Common myeloid progenitor, CD34-positive (primary cell): ENCODE measurements around the gene BANP.
"Not testable (repeated sequence)": the region's sequence is repeated elsewhere in the genome, so short reads cannot be mapped to it uniquely, and the experiment has no call there.

ENCODE experiments used
- CTCF ChIA-PET: fragments of 350-600 bp; sonication (Branson Sonifier 250); formaldehyde crosslinking; loops from one replicate; lab custom pipeline; 2021; ENCODE audit warnings: antibody characterized with exemption; lab: Charles Lee
- POLR2A ChIA-PET: fragments of 350-600 bp; sonication (Branson Sonifier 250); formaldehyde crosslinking; loops from one replicate; lab custom pipeline; 2021; ENCODE audit warnings: antibody characterized with exemption; lab: Charles Lee
- DNase-seq, 3 donors: peaks; one replicate each; pipeline versions ENCODE4 v3.0.0 to v3.0.0-alpha.2; 2013
- H3K27ac ChIP-seq, 2 experiments: 1 replicate in 1 of 2; 2 replicates in 1 of 2; pipeline ENCODE4 v1.7.0; 2013; ENCODE audit warnings: inconsistent platforms in 2 of 2, low read length in 2 of 2, mild to moderate bottlenecking in 2 of 2, low read depth in 1 of 2, moderate library complexity in 1 of 2; ENCODE audit not compliant: severe bottlenecking in 2 of 2, insufficient read depth in 1 of 2, poor library complexity in 1 of 2
- H3K27me3 ChIP-seq, 5 experiments: replicated peaks in 2 of 5; 1 replicate in 3 of 5; 2 replicates in 2 of 5; pipeline versions ENCODE4 v1.6.1 to v1.7.0; 2013; ENCODE audit warnings: low read length in 4 of 5, mild to moderate bottlenecking in 2 of 5, moderate library complexity in 2 of 5, inconsistent platforms in 1 of 5; ENCODE audit not compliant: insufficient read depth in 5 of 5, control insufficient read depth in 4 of 5
- H3K36me3 ChIP-seq, 4 experiments: 1 replicate in 2 of 4; 2 replicates in 2 of 4; pipeline versions ENCODE4 v1.6.1 to v1.7.0; 2013; ENCODE audit warnings: low read length in 3 of 4, control low read depth in 1 of 4, mild to moderate bottlenecking in 1 of 4; ENCODE audit not compliant: control insufficient read depth in 4 of 4, insufficient read depth in 4 of 4
- H3K4me1 ChIP-seq, 4 experiments: 1 replicate in 3 of 4; 2 replicates in 1 of 4; pipeline versions ENCODE4 v1.6.1 to v1.7.1; 2013; ENCODE audit warnings: low read length in 3 of 4, mild to moderate bottlenecking in 3 of 4, control low read depth in 1 of 4, inconsistent platforms in 1 of 4, moderate library complexity in 1 of 4; ENCODE audit not compliant: control insufficient read depth in 4 of 4, insufficient read depth in 4 of 4; ENCODE audit errors: control extremely low read depth in 1 of 4
- H3K4me3 ChIP-seq, 7 experiments: 1 replicate in 4 of 7; 2 replicates in 3 of 7; pipeline versions ENCODE4 v1.5.1 to v1.7.0; 2013; ENCODE audit warnings: mild to moderate bottlenecking in 7 of 7, low read length in 6 of 7, moderate library complexity in 6 of 7, inconsistent platforms in 2 of 7, low read depth in 2 of 7, control low read depth in 1 of 7; ENCODE audit not compliant: insufficient read depth in 4 of 7, control insufficient read depth in 1 of 7; ENCODE audit errors: extremely low read depth in 1 of 7
- H3K9me3 ChIP-seq, 5 experiments: 1 replicate in 4 of 5; 2 replicates in 1 of 5; pipeline versions ENCODE4 v1.6.1 to v1.7.1; 2013; ENCODE audit warnings: low read length in 4 of 5, mild to moderate bottlenecking in 2 of 5, inconsistent platforms in 1 of 5, low read depth in 1 of 5, moderate library complexity in 1 of 5; ENCODE audit not compliant: control insufficient read depth in 4 of 5, insufficient read depth in 2 of 5; ENCODE audit errors: control extremely low read depth in 1 of 5
- WGBS: methylation state at CpG from one replicate; pipeline ENCODE4 v1.1.5; 2013; ENCODE audit not compliant: insufficient coverage; 5-methylcytosine and 5-hydroxymethylcytosine counted together

Gene BANP

GRCh38 chr16:88037359-88037758, 86.1 kb downstream of the BANP start:
- POLR2A ChIA-PET, CTCF ChIA-PET, H3K27me3 ChIP-seq, H3K4me3 ChIP-seq, DNase-seq, H3K9me3 ChIP-seq, H3K4me1 ChIP-seq, H3K27ac ChIP-seq: not testable (repeated sequence)
- peaks cover 0 to 60% (median 15%) of the 10 kb centered on the region in 4 experiments for H3K36me3 ChIP-seq
- no CpG with 5 or more reads among the region's 10 CpGs for WGBS

- 98% methylated on average over 10 of the region's 28 CpGs for WGBS
- CTCF ChIA-PET, H3K9me3 ChIP-seq, DNase-seq, H3K27me3 ChIP-seq, H3K4me1 ChIP-seq, H3K27ac ChIP-seq, POLR2A ChIA-PET, H3K4me3 ChIP-seq: not testable (repeated sequence)
- H3K36me3 ChIP-seq: peaks cover 0 to 59% (median 15%) of the 10 kb centered on the region in 4 experiments
These were observed 86.8 kb downstream of the BANP start for GRCh38 chr16:88037876-88038525.

- H3K4me3 ChIP-seq, H3K9me3 ChIP-seq, H3K27ac ChIP-seq, H3K4me1 ChIP-seq, H3K27me3 ChIP-seq, CTCF ChIA-PET, POLR2A ChIA-PET, DNase-seq: not testable (repeated sequence)
- WGBS: 100% methylated on average over 5 of the region's 9 CpGs
- H3K36me3 ChIP-seq: peaks cover 0 to 54% (median 13%) of the 10 kb centered on the region in 4 experiments
These were observed 87.3 kb downstream of the BANP start for GRCh38 chr16:88038526-88038908.

- H3K4me1 ChIP-seq: no peaks in the 10 kb centered on the region
- H3K4me3 ChIP-seq: no peak overlapping the region
- 96% methylated on average over 9 of the region's 11 CpGs for WGBS
- H3K27me3 ChIP-seq: no peaks in the 10 kb centered on the region
- peaks cover 0 to 50% (median 13%) of the 10 kb centered on the region in 4 experiments for H3K36me3 ChIP-seq
- H3K9me3 ChIP-seq: no peaks in the 10 kb centered on the region
- no peak for DNase-seq
- no peak overlapping the region for H3K27ac ChIP-seq
- ChIA-PET POLR2A (no interaction called here), CTCF (no interaction called here)
These were observed 88.4 kb downstream of the BANP start for GRCh38 chr16:88039591-88039990.

GRCh38 chr16:88040196-88040876, 89.1 kb downstream of the BANP start:
- CTCF ChIA-PET, H3K4me3 ChIP-seq, H3K9me3 ChIP-seq, H3K4me1 ChIP-seq, DNase-seq, POLR2A ChIA-PET, H3K27ac ChIP-seq, H3K27me3 ChIP-seq: not testable (repeated sequence)
- 94% methylated on average over 15 of the region's 28 CpGs for WGBS
- peaks cover 0 to 45% (median 12%) of the 10 kb centered on the region in 4 experiments for H3K36me3 ChIP-seq

GRCh38 chr16:88040877-88041244, 89.6 kb downstream of the BANP start:
- H3K27me3 ChIP-seq, H3K9me3 ChIP-seq, POLR2A ChIA-PET, H3K4me1 ChIP-seq, H3K4me3 ChIP-seq, DNase-seq, H3K27ac ChIP-seq, CTCF ChIA-PET: not testable (repeated sequence)
- WGBS: 100% methylated on average over 4 of the region's 5 CpGs
- H3K36me3 ChIP-seq: peaks cover 0 to 42% (median 10%) of the 10 kb centered on the region in 4 experiments

- DNase-seq, H3K4me3 ChIP-seq, POLR2A ChIA-PET, H3K4me1 ChIP-seq, H3K27ac ChIP-seq, CTCF ChIA-PET, H3K27me3 ChIP-seq, H3K9me3 ChIP-seq: not testable (repeated sequence)
- WGBS: 92% methylated on average over 9 of the region's 11 CpGs
- peaks cover 0 to 37% (median 7%) of the 10 kb centered on the region in 4 experiments for H3K36me3 ChIP-seq
These were observed 90.3 kb downstream of the BANP start for GRCh38 chr16:88041506-88041905.
